Neural cell (in vitro differentiated cells): ENCODE data around the gene KIF5C. TPM values are rescaled to one million over a fixed set of nuclear protein-coding genes. Genes with fewer than 3 reads are reported as not detected.
A peak's percentile ranks its signal among the peaks of the same experiment; 100 is the strongest.

Experiments used
- H2AFZ ChIP-seq: fragments of 200-600, 300-800 bp; sonication (generic), shearing (Covaris generic); 2 replicates; pipeline ENCODE4 v1.6.0; 2014; ENCODE audit warnings: low read depth, mild to moderate bottlenecking, antibody characterized with exemption, low read length, moderate library complexity
- H3F3A ChIP-seq: fragments of 200-600 bp; shearing (Covaris generic); 2 replicates; pipeline ENCODE4 v1.6.1; 2016; ENCODE audit warnings: mild to moderate bottlenecking, moderate library complexity, mixed read lengths, antibody characterized with exemption, low read length; ENCODE audit not compliant: insufficient read depth, poor library complexity, severe bottlenecking
- H3K27ac ChIP-seq: fragments of 200-600, 300-800 bp; sonication (generic), shearing (Covaris generic); 2 replicates; pipeline ENCODE4 v1.5.1; 2014; ENCODE audit warnings: mild to moderate bottlenecking, low read length, moderate library complexity
- H3K27me3 ChIP-seq: fragments of 300-800, 200-600 bp; sonication (generic), shearing (Covaris generic); 2 replicates; pipeline ENCODE4 v1.6.0; 2014; ENCODE audit warnings: mild to moderate bottlenecking, low read depth, low read length, moderate library complexity; ENCODE audit not compliant: insufficient read depth
- H3K36me3 ChIP-seq: fragments of 300-800, 200-600 bp; sonication (generic), shearing (Covaris generic); 2 replicates; pipeline ENCODE4 v1.5.1; 2014; ENCODE audit warnings: mild to moderate bottlenecking, antibody characterized with exemption, low read length, moderate library complexity; ENCODE audit not compliant: insufficient read depth
- H3K4me2 ChIP-seq: fragments of 300-800, 200-600 bp; sonication (generic), shearing (Covaris generic); 2 replicates; pipeline ENCODE4 v1.6.0; 2014; ENCODE audit warnings: mild to moderate bottlenecking, low read length
- H3K4me3 ChIP-seq: fragments of 300-800, 200-600 bp; sonication (generic), shearing (Covaris generic); 2 replicates; pipeline ENCODE4 v1.5.1; 2014; ENCODE audit warnings: mild to moderate bottlenecking, low read length, moderate library complexity
- H3K79me2 ChIP-seq: fragments of 200-600 bp; shearing (Covaris generic); replicated peaks from 2 replicates; pipeline ENCODE4 v1.6.0; 2014; ENCODE audit warnings: mild to moderate bottlenecking, low read length, moderate library complexity; ENCODE audit not compliant: insufficient read depth
- H3K9ac ChIP-seq: fragments of 300-800, 200-600 bp; sonication (generic), shearing (Covaris generic); 2 replicates; pipeline ENCODE4 v1.6.1; 2016; ENCODE audit warnings: mild to moderate bottlenecking, low read length, mixed read lengths
- H3K9me2 ChIP-seq: fragments of 200-600 bp; shearing (Covaris generic); 2 replicates; pipeline ENCODE4 v1.6.1; 2016; ENCODE audit warnings: mild to moderate bottlenecking, low read length, mixed read lengths; ENCODE audit not compliant: insufficient read depth
- H3K9me3 ChIP-seq: fragments of 200-600, 300-800 bp; sonication (generic), shearing (Covaris generic); 2 replicates; pipeline ENCODE4 v1.6.1; 2016; ENCODE audit warnings: mild to moderate bottlenecking, mixed run types, low read length, moderate library complexity, mixed read lengths
- H4K20me1 ChIP-seq: fragments of 200-600 bp; shearing (Covaris generic); 2 replicates; pipeline ENCODE4 v1.6.1; 2016; ENCODE audit warnings: mild to moderate bottlenecking, mixed run types; ENCODE audit not compliant: insufficient read depth
- EP300 ChIP-seq: fragments of 450-650 bp; conservative IDR thresholded peaks from 2 replicates; pipeline ENCODE4 v1.6.1; 2014; ENCODE audit warnings: antibody characterized with exemption, mild to moderate bottlenecking, moderate library complexity; ENCODE audit not compliant: poor library complexity, severe bottlenecking
- EZH2 ChIP-seq: fragments of 200-600, 300-800 bp; shearing (Covaris generic), sonication (generic); IDR thresholded peaks from 2 replicates; pipeline ENCODE4 v1.6.1; 2014; ENCODE audit warnings: antibody characterized with exemption, low read length, borderline replicate concordance, mild to moderate bottlenecking; ENCODE audit not compliant: insufficient read depth, poor library complexity, severe bottlenecking
- MXI1 ChIP-seq: fragments of 450-650 bp; conservative IDR thresholded peaks from 2 replicates; pipeline ENCODE4 v1.6.1; 2014; ENCODE audit warnings: antibody characterized with exemption, mild to moderate bottlenecking; ENCODE audit not compliant: poor library complexity, severe bottlenecking
- POLR2AphosphoS5 ChIP-seq: IDR thresholded peaks from 2 replicates; pipeline ENCODE4 v1.6.1; 2012
- RAD21 ChIP-seq: fragments of 450-650 bp; conservative IDR thresholded peaks from 2 replicates; pipeline ENCODE4 v1.6.1; 2014; ENCODE audit warnings: antibody characterized with exemption, mild to moderate bottlenecking, moderate library complexity
- SMC3 ChIP-seq: fragments of 450-650 bp; conservative IDR thresholded peaks from 2 replicates; pipeline ENCODE4 v1.6.1; 2014; ENCODE audit warnings: antibody characterized with exemption, mild to moderate bottlenecking, moderate library complexity; ENCODE audit not compliant: poor library complexity
- TAF1 ChIP-seq: IDR thresholded peaks from 2 replicates; pipeline ENCODE4 v1.6.1; 2012; ENCODE audit warnings: low read depth
- polyA plus RNA-seq: library from polyadenylated mRNA; depleted of rRNA; stranded (reverse); fragments of >200 nt; gene quantifications from 2 replicates; pipeline ENCODE4 v1.2.3, GENCODE V29; 2014
- TF ChIP-seq, protein P1 (sequence below): fragments of 450-650 bp; IDR thresholded peaks from 2 replicates; pipeline ENCODE4 v1.5.1; 2014; ENCODE audit warnings: antibody characterized with exemption, mild to moderate bottlenecking, moderate library complexity; ENCODE audit not compliant: poor library complexity, severe bottlenecking
- TF ChIP-seq, protein P2 (sequence below): IDR thresholded peaks from 2 replicates; pipeline ENCODE4 v1.6.1; 2012; ENCODE audit warnings: borderline replicate concordance

Gene KIF5C
- polyA plus RNA-seq, 1 donor from 2014 or later = 527 TPM

DNA sequence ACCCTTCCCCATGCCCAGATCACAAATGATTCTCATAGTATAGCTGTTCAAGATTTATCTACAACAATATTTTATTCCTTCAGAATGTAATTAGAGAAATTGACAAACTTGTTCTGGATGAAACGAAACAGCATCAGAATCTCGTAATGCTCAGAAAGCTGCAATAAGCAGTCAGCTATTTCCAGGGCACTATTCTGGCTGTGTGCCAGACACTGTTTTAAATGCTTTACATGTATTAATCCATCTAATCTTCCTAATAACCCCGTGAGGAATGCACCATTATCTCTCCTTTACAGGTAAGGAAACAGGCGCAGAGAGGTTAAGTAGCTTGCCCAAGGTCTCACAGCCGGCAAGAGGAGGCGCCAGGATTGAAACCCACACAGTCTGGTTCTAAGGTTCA, 153.3 kb downstream of the KIF5C start:
- H3K79me2 ChIP-seq = no peaks in the 10 kb centered on the region
- H3K36me3 ChIP-seq = no peaks in the 10 kb centered on the region
- TF ChIP-seq, protein P1, sequence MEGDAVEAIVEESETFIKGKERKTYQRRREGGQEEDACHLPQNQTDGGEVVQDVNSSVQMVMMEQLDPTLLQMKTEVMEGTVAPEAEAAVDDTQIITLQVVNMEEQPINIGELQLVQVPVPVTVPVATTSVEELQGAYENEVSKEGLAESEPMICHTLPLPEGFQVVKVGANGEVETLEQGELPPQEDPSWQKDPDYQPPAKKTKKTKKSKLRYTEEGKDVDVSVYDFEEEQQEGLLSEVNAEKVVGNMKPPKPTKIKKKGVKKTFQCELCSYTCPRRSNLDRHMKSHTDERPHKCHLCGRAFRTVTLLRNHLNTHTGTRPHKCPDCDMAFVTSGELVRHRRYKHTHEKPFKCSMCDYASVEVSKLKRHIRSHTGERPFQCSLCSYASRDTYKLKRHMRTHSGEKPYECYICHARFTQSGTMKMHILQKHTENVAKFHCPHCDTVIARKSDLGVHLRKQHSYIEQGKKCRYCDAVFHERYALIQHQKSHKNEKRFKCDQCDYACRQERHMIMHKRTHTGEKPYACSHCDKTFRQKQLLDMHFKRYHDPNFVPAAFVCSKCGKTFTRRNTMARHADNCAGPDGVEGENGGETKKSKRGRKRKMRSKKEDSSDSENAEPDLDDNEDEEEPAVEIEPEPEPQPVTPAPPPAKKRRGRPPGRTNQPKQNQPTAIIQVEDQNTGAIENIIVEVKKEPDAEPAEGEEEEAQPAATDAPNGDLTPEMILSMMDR = no peak
- TF ChIP-seq MXI1 = no peak
- no peak for TF ChIP-seq EP300
- no peak for TF ChIP-seq TAF1
- TF ChIP-seq RAD21 = no peak
- no peak for TF ChIP-seq SMC3
- TF ChIP-seq POLR2AphosphoS5 = no peak
- no peak for TF ChIP-seq EZH2
- TF ChIP-seq, protein P2, sequence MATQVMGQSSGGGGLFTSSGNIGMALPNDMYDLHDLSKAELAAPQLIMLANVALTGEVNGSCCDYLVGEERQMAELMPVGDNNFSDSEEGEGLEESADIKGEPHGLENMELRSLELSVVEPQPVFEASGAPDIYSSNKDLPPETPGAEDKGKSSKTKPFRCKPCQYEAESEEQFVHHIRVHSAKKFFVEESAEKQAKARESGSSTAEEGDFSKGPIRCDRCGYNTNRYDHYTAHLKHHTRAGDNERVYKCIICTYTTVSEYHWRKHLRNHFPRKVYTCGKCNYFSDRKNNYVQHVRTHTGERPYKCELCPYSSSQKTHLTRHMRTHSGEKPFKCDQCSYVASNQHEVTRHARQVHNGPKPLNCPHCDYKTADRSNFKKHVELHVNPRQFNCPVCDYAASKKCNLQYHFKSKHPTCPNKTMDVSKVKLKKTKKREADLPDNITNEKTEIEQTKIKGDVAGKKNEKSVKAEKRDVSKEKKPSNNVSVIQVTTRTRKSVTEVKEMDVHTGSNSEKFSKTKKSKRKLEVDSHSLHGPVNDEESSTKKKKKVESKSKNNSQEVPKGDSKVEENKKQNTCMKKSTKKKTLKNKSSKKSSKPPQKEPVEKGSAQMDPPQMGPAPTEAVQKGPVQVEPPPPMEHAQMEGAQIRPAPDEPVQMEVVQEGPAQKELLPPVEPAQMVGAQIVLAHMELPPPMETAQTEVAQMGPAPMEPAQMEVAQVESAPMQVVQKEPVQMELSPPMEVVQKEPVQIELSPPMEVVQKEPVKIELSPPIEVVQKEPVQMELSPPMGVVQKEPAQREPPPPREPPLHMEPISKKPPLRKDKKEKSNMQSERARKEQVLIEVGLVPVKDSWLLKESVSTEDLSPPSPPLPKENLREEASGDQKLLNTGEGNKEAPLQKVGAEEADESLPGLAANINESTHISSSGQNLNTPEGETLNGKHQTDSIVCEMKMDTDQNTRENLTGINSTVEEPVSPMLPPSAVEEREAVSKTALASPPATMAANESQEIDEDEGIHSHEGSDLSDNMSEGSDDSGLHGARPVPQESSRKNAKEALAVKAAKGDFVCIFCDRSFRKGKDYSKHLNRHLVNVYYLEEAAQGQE = no peak
- H2AFZ ChIP-seq = no peak overlapping the region
- no peaks in the 10 kb centered on the region for H3K9me3 ChIP-seq
- no peak overlapping the region for H3K9ac ChIP-seq
- H3K27me3 ChIP-seq = no peaks in the 10 kb centered on the region
- no peaks in the 10 kb centered on the region for H4K20me1 ChIP-seq
- no peak overlapping the region for H3K27ac ChIP-seq
- no peak overlapping the region for H3K4me3 ChIP-seq
- H3K9me2 ChIP-seq = no peaks in the 10 kb centered on the region
- no peaks in the 10 kb centered on the region for H3F3A ChIP-seq
- H3K4me2 ChIP-seq = no peak overlapping the region

DNA sequence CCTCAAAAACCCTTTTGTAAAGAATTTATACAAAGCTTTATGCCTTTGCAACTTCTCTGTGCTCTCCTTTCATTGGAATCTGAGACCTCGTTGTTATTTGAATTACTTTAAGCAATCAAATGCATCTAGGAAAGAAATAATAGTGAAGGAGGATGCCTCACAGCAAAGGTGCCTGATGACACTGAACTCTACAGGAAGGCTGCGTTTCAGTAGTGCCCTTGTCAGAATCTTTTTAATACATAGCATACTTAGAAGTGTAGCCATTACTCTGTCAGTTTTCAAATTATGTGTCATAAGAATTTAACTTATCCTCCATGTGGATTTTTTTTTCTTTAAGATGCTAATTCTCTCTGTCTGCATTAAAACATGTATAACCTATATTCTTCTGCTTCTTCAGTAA, 153.9 kb downstream of the KIF5C start:
- Histone ChIP-seq H3K9me2 (no peaks in the 10 kb centered on the region), H3K27ac (no peak overlapping the region), H3K4me3 (no peak overlapping the region), H3K9me3 (no peaks in the 10 kb centered on the region), H4K20me1 (no peaks in the 10 kb centered on the region), H3K79me2 (no peaks in the 10 kb centered on the region), H3K4me2 (no peak overlapping the region), H3F3A (no peaks in the 10 kb centered on the region), H3K27me3 (no peaks in the 10 kb centered on the region), H2AFZ (no peak overlapping the region), H3K36me3 (no peaks in the 10 kb centered on the region), H3K9ac (no peak overlapping the region)
- TF ChIP-seq, protein P1 = no peak
- peak; percentile 13 for TF ChIP-seq SMC3
